Liver (tissue), 3 donors: ENCODE measurements around the gene AK5.

Source experiments
- CTCF ChIP-seq: fragments of 150-350 bp; IDR thresholded peaks from 2 replicates; pipeline ENCODE4 v1.5.1; 2017; ENCODE audit warnings: improper control_type of control experiment, low read depth, low read length; ENCODE audit not compliant: missing input control
- GABPA ChIP-seq, 2 donors: IDR thresholded peaks in 1 of 2; conservative IDR thresholded peaks in 1 of 2; 2 replicates each; pipeline ENCODE4 v1.6.1; 2016; ENCODE audit warnings: antibody characterized with exemption in 2 of 2, mild to moderate bottlenecking in 1 of 2, moderate library complexity in 1 of 2
- RAD21 ChIP-seq, 2 donors: IDR thresholded peaks; 2 replicates each; pipeline ENCODE4 v1.6.1; 2016; ENCODE audit warnings: antibody characterized with exemption in 2 of 2, mild to moderate bottlenecking in 2 of 2
- REST ChIP-seq: IDR thresholded peaks from 2 replicates; pipeline ENCODE4 v1.6.1; 2016; ENCODE audit warnings: antibody characterized with exemption, mild to moderate bottlenecking
- SP1 ChIP-seq: IDR thresholded peaks from 2 replicates; pipeline ENCODE4 v1.6.1; 2018; ENCODE audit warnings: antibody characterized with exemption, mild to moderate bottlenecking
- TAF1 ChIP-seq: conservative IDR thresholded peaks from 2 replicates; pipeline ENCODE4 v1.6.1; 2016; ENCODE audit warnings: antibody characterized with exemption, mild to moderate bottlenecking
- YY1 ChIP-seq: IDR thresholded peaks from 2 replicates; pipeline ENCODE4 v1.6.1; 2016; ENCODE audit warnings: antibody characterized with exemption, mild to moderate bottlenecking
- donor health status: healthy.
- donor health status: healthy.

GRCh38 chr1:77438236-77438913 lies 156.6 kb downstream of the AK5 start:
- TF ChIP-seq CTCF (no peak), GABPA (IDR thresholded peaks at IDR 0.05 in 1 of 2, conservative IDR thresholded peaks at IDR 0.05 in 1 of 2) (no peak), RAD21 (IDR thresholded peaks at IDR 0.05) (no peak), SP1 (no peak), TAF1 (no peak), YY1 (no peak), REST (no peak)
